Ishikawa (cell line): Measurements from ENCODE around the gene WWOX.

Experiments
- TEAD4 ChIP-seq: IDR thresholded peaks from 2 replicates; pipeline ENCODE4 v1.6.1; 2012
- ZBTB7A ChIP-seq: IDR thresholded peaks from 2 replicates; pipeline ENCODE4 v1.6.1; 2012; ENCODE audit warnings: low read depth

DNA sequence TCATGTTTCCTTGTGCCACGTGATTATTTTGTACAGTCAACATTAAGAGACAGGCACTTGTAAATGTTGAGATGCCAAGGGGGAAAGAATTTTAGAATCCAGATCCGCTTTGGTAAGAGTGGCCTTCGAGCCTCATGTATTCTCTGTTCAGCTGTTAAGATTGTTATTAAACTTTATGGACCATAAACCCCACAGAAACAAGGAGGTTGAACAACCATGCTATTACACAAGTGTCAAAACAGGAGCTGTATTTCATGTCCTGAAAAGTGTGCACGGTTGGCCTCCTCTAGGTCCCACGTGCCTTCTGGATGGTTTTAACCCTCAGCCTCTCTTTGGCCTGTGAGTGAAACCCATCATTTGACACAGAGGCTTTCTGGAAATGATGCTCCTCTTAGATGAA, 809.8 kb downstream of the WWOX start:
- TF ChIP-seq ZBTB7A (no peak), TEAD4 (no peak)
